PC-3 (cell line): ENCODE results near the gene GJA3. TPM values are rescaled to one million over a fixed set of nuclear protein-coding genes. Genes with fewer than 3 reads are reported as not detected.

ENCODE experiments used
- ATAC-seq: fragments of 200-7000 bp; cut with Tn5 transposase; 2 replicates; pipeline ENCODE4 v1.9.1; 2020; ENCODE audit warnings: mild to moderate bottlenecking, moderate library complexity
- BruUV-seq: library from RNA; stranded (reverse); fragments of 400-500 nt; replicated peaks from 2 replicates; lab custom pipeline; 2021; lab: Mats Ljungman, UMichigan
- CTCF ChIA-PET: fragments of 300-600 bp; sonication (Branson Sonifier 250); formaldehyde crosslinking; loops from one replicate; lab custom pipeline; 2022; ENCODE audit warnings: antibody characterized with exemption; lab: Charles Lee
- POLR2A ChIA-PET: fragments of 300-600 bp; sonication (Branson Sonifier 250); formaldehyde crosslinking; loops from one replicate; lab custom pipeline; 2022; ENCODE audit warnings: antibody characterized with exemption; ENCODE audit not compliant: unreplicated experiment; lab: Charles Lee
- DNase-seq: peaks from one replicate; pipeline ENCODE4 v3.0.0-alpha.2; 2015
- H2AFZ ChIP-seq: fragments of 300-600 bp; sonication (generic); 2 replicates; pipeline ENCODE4 v1.6.0; 2016; ENCODE audit warnings: antibody characterized with exemption, low read length
- H3F3A ChIP-seq: fragments of 300-600 bp; sonication (generic); one replicate; pipeline ENCODE4 v1.6.0; 2017; ENCODE audit warnings: antibody characterized with exemption, low read length, control low read depth, mild to moderate bottlenecking; ENCODE audit not compliant: unreplicated experiment
- H3K27ac ChIP-seq: fragments of 300-600 bp; sonication (generic); 2 replicates; pipeline ENCODE4 v1.5.1; 2016; ENCODE audit warnings: mild to moderate bottlenecking, low read length
- H3K27me3 ChIP-seq: fragments of 300-600 bp; sonication (generic); 2 replicates; pipeline ENCODE4 v1.6.1; 2016; ENCODE audit warnings: low read length, mixed read lengths
- H3K36me3 ChIP-seq: fragments of 300-600 bp; sonication (generic); 2 replicates; pipeline ENCODE4 v1.6.1; 2016; ENCODE audit warnings: low read depth, mixed run types, low read length, mixed read lengths
- H3K4me1 ChIP-seq: fragments of 300-600 bp; sonication (generic); 2 replicates; pipeline ENCODE4 v1.5.1; 2016; ENCODE audit warnings: low read length; ENCODE audit not compliant: insufficient read depth
- H3K4me2 ChIP-seq: fragments of 300-600 bp; sonication (generic); 2 replicates; pipeline ENCODE4 v1.6.0; 2016; ENCODE audit warnings: low read length
- H3K4me3 ChIP-seq: fragments of 300-600 bp; sonication (generic); 2 replicates; pipeline ENCODE4 v1.5.1; 2016; ENCODE audit warnings: mild to moderate bottlenecking, low read length, mixed read lengths
- H3K79me2 ChIP-seq: fragments of 300-600 bp; sonication (generic); 2 replicates; pipeline ENCODE4 v1.6.1; 2017; ENCODE audit warnings: low read length, mixed read lengths
- H3K9ac ChIP-seq: fragments of 300-600 bp; sonication (generic); 2 replicates; pipeline ENCODE4 v1.6.0; 2016; ENCODE audit warnings: mild to moderate bottlenecking, low read length
- H3K9me2 ChIP-seq: fragments of 300-600 bp; sonication (generic); replicated peaks from 2 replicates; pipeline ENCODE4 v1.6.1; 2016; ENCODE audit warnings: mixed run types, low read length, mixed read lengths
- H3K9me3 ChIP-seq: fragments of 300-600 bp; sonication (generic); 2 replicates; pipeline ENCODE4 v1.6.1; 2016; ENCODE audit warnings: low read length, mixed read lengths
- H4K20me1 ChIP-seq: fragments of 300-600 bp; sonication (generic); 2 replicates; pipeline ENCODE4 v1.6.1; 2016; ENCODE audit warnings: low read length, mixed read lengths
- CTCF ChIP-seq: fragments of 300-600 bp; sonication (generic); conservative IDR thresholded peaks from 2 replicates; pipeline ENCODE4 v1.5.1; 2017; ENCODE audit warnings: antibody characterized with exemption, low read depth, mild to moderate bottlenecking, low read length
- EZH2 ChIP-seq: fragments of 300-600 bp; sonication (generic); IDR thresholded peaks from one replicate; pipeline ENCODE4 v1.6.1; 2017; ENCODE audit warnings: antibody characterized with exemption, mild to moderate bottlenecking, low read length; ENCODE audit not compliant: unreplicated experiment
- EZH2phosphoT487 ChIP-seq: fragments of 300-600 bp; sonication (generic); IDR thresholded peaks from 2 replicates; pipeline ENCODE4 v1.6.1; 2018; ENCODE audit warnings: mild to moderate bottlenecking, antibody characterized with exemption, low read length, borderline replicate concordance
- intact Hi-C: fragments of 100-400 bp; cut with micrococcal nuclease; formaldehyde crosslinking; loops from 2 replicates; pipeline ENCODE4 v1.9.0; 2023
- total RNA-seq: library from RNA; depleted of rRNA; stranded (reverse); fragments of >200 nt; gene quantifications from 2 replicates; pipeline ENCODE4 v1.2.3, GENCODE V29; 2014

The GJA3 gene
- total RNA-seq, 1 experiment from 2014 or later, result 0.55 TPM

- no peaks in the 10 kb centered on the region for H3K79me2 ChIP-seq
- TF ChIP-seq CTCF (no peak), EZH2 (no peak), EZH2phosphoT487 (no peak)
- intact Hi-C loops, result no loop called here
- no peaks in the 10 kb centered on the region for H3F3A ChIP-seq
- no peaks in the 10 kb centered on the region for H3K27me3 ChIP-seq
- ChIA-PET POLR2A (no interaction called here), CTCF (no interaction called here)
- no peak overlapping the region for H3K9ac ChIP-seq
- no peak overlapping the region for H3K27ac ChIP-seq
- no TSS peak for BruUV-seq
- H3K4me3 ChIP-seq, result no peak overlapping the region
- no peaks in the 10 kb centered on the region for H3K4me1 ChIP-seq
- H3K36me3 ChIP-seq, result no peaks in the 10 kb centered on the region
- H2AFZ ChIP-seq, result no peak overlapping the region
- DNase-seq, result no peak
- H3K4me2 ChIP-seq, result no peak overlapping the region
- no peak for ATAC-seq
- no peaks in the 10 kb centered on the region for H3K9me3 ChIP-seq
- no peaks in the 10 kb centered on the region for H3K9me2 ChIP-seq
- H4K20me1 ChIP-seq, result no peaks in the 10 kb centered on the region
These were observed 12.2 kb downstream of the GJA3 start for GRCh38 chr13:20148501-20149183.

- Histone ChIP-seq H3K36me3 (no peaks in the 10 kb centered on the region), H3K79me2 (no peaks in the 10 kb centered on the region), H3K9me3 (no peaks in the 10 kb centered on the region), H3K9me2 (no peaks in the 10 kb centered on the region), H4K20me1 (no peaks in the 10 kb centered on the region), H3K9ac (no peak overlapping the region), H2AFZ (no peak overlapping the region), H3K4me2 (no peak overlapping the region), H3K27me3 (no peaks in the 10 kb centered on the region), H3K4me3 (no peak overlapping the region), H3F3A (no peaks in the 10 kb centered on the region), H3K4me1 (no peaks in the 10 kb centered on the region), H3K27ac (no peak overlapping the region)
- CTCF ChIA-PET, result no interaction called here
- intact Hi-C loops, result no loop called here
- no TSS peak for BruUV-seq
- no peak for DNase-seq
- ATAC-seq, result no peak
- TF ChIP-seq CTCF, result no peak
- no peak for TF ChIP-seq EZH2phosphoT487
- TF ChIP-seq EZH2, result no peak
- POLR2A ChIA-PET, result no interaction called here
These were observed 14.5 kb downstream of the GJA3 start for GRCh38 chr13:20146381-20146780.

- Histone ChIP-seq H3K4me3 (no peak overlapping the region), H3K36me3 (no peaks in the 10 kb centered on the region), H3K9me2 (no peaks in the 10 kb centered on the region), H3K79me2 (no peaks in the 10 kb centered on the region), H4K20me1 (no peaks in the 10 kb centered on the region), H3F3A (no peaks in the 10 kb centered on the region), H3K9me3 (no peaks in the 10 kb centered on the region), H3K4me1 (no peaks in the 10 kb centered on the region), H3K4me2 (no peak overlapping the region), H3K27me3 (no peaks in the 10 kb centered on the region), H3K9ac (no peak overlapping the region), H3K27ac (no peak overlapping the region), H2AFZ (no peak overlapping the region)
- BruUV-seq, result no TSS peak
- ATAC-seq, result no peak
- ChIA-PET CTCF (no interaction called here), POLR2A (no interaction called here)
- intact Hi-C loops, result no loop called here
- TF ChIP-seq CTCF (no peak), EZH2 (no peak), EZH2phosphoT487 (no peak)
- DNase-seq, result no peak
These were observed 15.3 kb downstream of the GJA3 start for GRCh38 chr13:20145521-20145920.
